Adrenal gland (tissue), 5 donors: ENCODE data around the gene CD300LB.
"Not testable (repeated sequence)": the region's sequence is repeated elsewhere in the genome, so short reads cannot be mapped to it uniquely, and the experiment has no call there.

Experiments used
- CTCF ChIP-seq, 6 experiments: fragments of 450-650 bp in 4 of 6; fragments of 200-600 bp in 2 of 6; sonication (generic) in 1 of 6; IDR thresholded peaks; 1 replicate in 5 of 6; 2 replicates in 1 of 6; pipeline versions ENCODE4 v1.5.1 to v1.8.0; 2016 to 2021; ENCODE audit warnings: antibody characterized with exemption in 6 of 6, mild to moderate bottlenecking in 2 of 6, moderate library complexity in 1 of 6
- POLR2A ChIP-seq, 2 donors: fragments of 450-650 bp; IDR thresholded peaks; one replicate each; pipeline ENCODE4 v1.6.1; 2017; ENCODE audit warnings: antibody characterized with exemption in 2 of 2, mild to moderate bottlenecking in 2 of 2, moderate library complexity in 1 of 2
- donor health status: DM: no; HTN: no; CAD: no.

GRCh38 chr17:74503949-74504348 is 27.3 kb downstream of the CD300LB start:
- TF ChIP-seq POLR2A, CTCF (IDR thresholded peaks at IDR 0.05): not testable (repeated sequence)
